SU-DHL-6 (cell line): ENCODE measurements around the gene NAT9.

Source experiments
- EZH2phosphoT487 ChIP-seq: fragments of 200-600 bp; sonication (generic), shearing (Covaris generic); conservative IDR thresholded peaks from 2 replicates; pipeline ENCODE4 v1.6.1; 2018; ENCODE audit warnings: mild to moderate bottlenecking, antibody characterized with exemption, low read length, moderate library complexity, mixed read lengths
- TF ChIP-seq, protein P1 (sequence below): fragments of 200-600 bp; sonication (generic); IDR thresholded peaks from one replicate; pipeline ENCODE4 v1.5.1; 2017; ENCODE audit warnings: antibody characterized with exemption, mild to moderate bottlenecking, low read length, moderate library complexity; ENCODE audit not compliant: insufficient read depth, poor library complexity, severe bottlenecking

GRCh38 chr17:74796211-74796610 lies 20.1 kb upstream of the NAT9 start:
- TF ChIP-seq, protein P1, sequence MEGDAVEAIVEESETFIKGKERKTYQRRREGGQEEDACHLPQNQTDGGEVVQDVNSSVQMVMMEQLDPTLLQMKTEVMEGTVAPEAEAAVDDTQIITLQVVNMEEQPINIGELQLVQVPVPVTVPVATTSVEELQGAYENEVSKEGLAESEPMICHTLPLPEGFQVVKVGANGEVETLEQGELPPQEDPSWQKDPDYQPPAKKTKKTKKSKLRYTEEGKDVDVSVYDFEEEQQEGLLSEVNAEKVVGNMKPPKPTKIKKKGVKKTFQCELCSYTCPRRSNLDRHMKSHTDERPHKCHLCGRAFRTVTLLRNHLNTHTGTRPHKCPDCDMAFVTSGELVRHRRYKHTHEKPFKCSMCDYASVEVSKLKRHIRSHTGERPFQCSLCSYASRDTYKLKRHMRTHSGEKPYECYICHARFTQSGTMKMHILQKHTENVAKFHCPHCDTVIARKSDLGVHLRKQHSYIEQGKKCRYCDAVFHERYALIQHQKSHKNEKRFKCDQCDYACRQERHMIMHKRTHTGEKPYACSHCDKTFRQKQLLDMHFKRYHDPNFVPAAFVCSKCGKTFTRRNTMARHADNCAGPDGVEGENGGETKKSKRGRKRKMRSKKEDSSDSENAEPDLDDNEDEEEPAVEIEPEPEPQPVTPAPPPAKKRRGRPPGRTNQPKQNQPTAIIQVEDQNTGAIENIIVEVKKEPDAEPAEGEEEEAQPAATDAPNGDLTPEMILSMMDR = no peak
- no peak for TF ChIP-seq EZH2phosphoT487
